Stimulated activated CD4-positive, alpha-beta T cell treated with anti-CD3 and anti-CD28 coated beads, Interleukin-4, amount 100 ng/mL, for 48 hours (primary cell): Measurements from ENCODE around the gene EGR2.
"Not testable (repeated sequence)": the region's sequence is repeated elsewhere in the genome, so short reads cannot be mapped to it uniquely, and the experiment has no call there.

Experiments used
- DNase-seq, 2 donors: peaks; one replicate each; pipeline ENCODE4 v3.0.0-alpha.2; 2020; ENCODE audit warnings: low read depth in 2 of 2

EGR2 gene

GRCh38 chr10:62795100-62795499 is 21.1 kb downstream of the EGR2 start:
- no peak for DNase-seq

- DNase-seq, result no peak
Measured at GRCh38 chr10:62794306-62794705, 21.9 kb downstream of the EGR2 start.

GRCh38 chr10:62792261-62792660 is 23.9 kb downstream of the EGR2 start:
- no peak for DNase-seq

GRCh38 chr10:62790571-62790970 is 25.6 kb downstream of the EGR2 start:
- no peak for DNase-seq

GRCh38 chr10:62790019-62790555 is 26.1 kb downstream of the EGR2 start:
- no peak for DNase-seq

GRCh38 chr10:62788861-62789467 is 27.2 kb downstream of the EGR2 start:
- no peak for DNase-seq

- not testable (repeated sequence) for DNase-seq
Measured at GRCh38 chr10:62788285-62788684, 27.9 kb downstream of the EGR2 start.

GRCh38 chr10:62784537-62784936 is 31.6 kb downstream of the EGR2 start:
- DNase-seq, result not testable (repeated sequence)

GRCh38 chr10:62779487-62780248 is 36.5 kb downstream of the EGR2 start:
- peak; percentile 67 to 84 for DNase-seq

- no peak for DNase-seq
Measured at GRCh38 chr10:62778125-62778524, 38.0 kb downstream of the EGR2 start.

- no peak for DNase-seq
Measured at GRCh38 chr10:62772186-62772974, 43.8 kb downstream of the EGR2 start.

- DNase-seq, result no peak
Measured at GRCh38 chr10:62769574-62770242, 46.5 kb downstream of the EGR2 start.

- DNase-seq, result no peak
Measured at GRCh38 chr10:62766386-62766785, 49.8 kb downstream of the EGR2 start.

- no peak for DNase-seq
Measured at GRCh38 chr10:62765726-62766125, 50.4 kb downstream of the EGR2 start.

GRCh38 chr10:62764011-62764410 is 52.2 kb downstream of the EGR2 start:
- DNase-seq, result no peak

- no peak for DNase-seq
Measured at GRCh38 chr10:62763155-62763554, 53.0 kb downstream of the EGR2 start.
